HCT116 (cell line): ENCODE data around the gene TMUB1. TPM values are rescaled to one million over a fixed set of nuclear protein-coding genes. Genes with fewer than 3 reads are reported as not detected.

ENCODE experiments used
- ATAC-seq: fragments of 200-7000 bp; cut with Tn5 transposase; 2 replicates; pipeline ENCODE4 v1.9.1; 2020; ENCODE audit warnings: mild to moderate bottlenecking, moderate library complexity
- BruUV-seq: library from RNA; stranded (reverse); fragments of 400-500 nt; replicated peaks from 2 replicates; lab custom pipeline; 2021; lab: Mats Ljungman, UMichigan
- CTCF ChIA-PET: fragments of 300-600 bp; sonication (Branson Sonifier 250); formaldehyde crosslinking; loops from one replicate; lab custom pipeline; 2021; ENCODE audit warnings: antibody characterized with exemption; lab: Charles Lee
- POLR2A ChIA-PET: fragments of 300-600, 350-600 bp; sonication (Branson Sonifier 250); formaldehyde crosslinking; loops from one replicate; lab custom pipeline; 2021; ENCODE audit warnings: antibody characterized with exemption; lab: Charles Lee
- RAD21 ChIA-PET, 2 experiments: fragments of 300-600 bp; sonication (Branson Sonifier 250); formaldehyde crosslinking; loops; one replicate each; lab custom pipeline; 2023; ENCODE audit warnings: low total read pairs in 2 of 2; ENCODE audit not compliant: uncharacterized antibody in 2 of 2, unreplicated experiment in 2 of 2, low non-redundant PET in 1 of 2; lab: Charles Lee
- DNase-seq: peaks from one replicate; pipeline ENCODE4 v3.0.0-alpha.2; 2010; ENCODE audit warnings: low read depth, low spot score
- H2AFZ ChIP-seq: fragments of 200-600 bp; shearing (Covaris generic), sonication (generic); 2 replicates; pipeline ENCODE4 v1.6.1; 2017; ENCODE audit warnings: low read depth, mixed run types, mixed read lengths, antibody characterized with exemption, low read length; ENCODE audit not compliant: poor library complexity, severe bottlenecking
- H3K27ac ChIP-seq: 2 replicates; pipeline ENCODE4 v1.5.1; 2012; ENCODE audit warnings: low read depth, low read length
- H3K27me3 ChIP-seq: fragments of 200-600 bp; sonication (generic); 2 replicates; pipeline ENCODE4 v1.6.1; 2016; ENCODE audit warnings: mixed run types, low read length, mixed read lengths; ENCODE audit not compliant: insufficient read depth
- H3K36me3 ChIP-seq, 2 experiments: fragments of 200-500 bp in 1 of 2; fragments of 200-600 bp in 1 of 2; sonication (Bioruptor generic) in 1 of 2; sonication (generic) in 1 of 2; 2 replicates each; pipeline versions ENCODE4 v1.5.1 to v1.6.1; 2014 to 2016; ENCODE audit warnings: low read length in 2 of 2, inconsistent platforms in 1 of 2, mixed read lengths in 1 of 2, mixed run types in 1 of 2; ENCODE audit not compliant: insufficient read depth in 2 of 2, control insufficient read depth in 1 of 2
- H3K4me1 ChIP-seq, 2 experiments: fragments of 200-600 bp in 1 of 2; sonication (generic) in 1 of 2; 2 replicates each; pipeline versions ENCODE4 v1.5.1 to v1.6.1; 2012 to 2017; ENCODE audit warnings: low read length in 2 of 2, inconsistent platforms in 1 of 2, mild to moderate bottlenecking in 1 of 2, mixed read lengths in 1 of 2, mixed run types in 1 of 2, moderate library complexity in 1 of 2; ENCODE audit not compliant: insufficient read depth in 2 of 2, control insufficient read depth in 1 of 2
- H3K4me2 ChIP-seq: fragments of 200-600 bp; sonication (generic); 2 replicates; pipeline ENCODE4 v1.6.1; 2017; ENCODE audit warnings: mixed run types, low read length, mixed read lengths
- H3K4me3 ChIP-seq, 2 experiments: fragments of 200-600 bp in 1 of 2; sonication (generic) in 1 of 2; replicated peaks in 1 of 2; 2 replicates each; pipeline ENCODE4 v1.5.1; 2011 to 2016; ENCODE audit warnings: low read length in 2 of 2, control low read depth in 1 of 2, low read depth in 1 of 2, mild to moderate bottlenecking in 1 of 2, mixed read lengths in 1 of 2, mixed run types in 1 of 2
- H3K79me2 ChIP-seq: fragments of 200-600 bp; sonication (generic); 2 replicates; pipeline ENCODE4 v1.6.1; 2017; ENCODE audit warnings: mild to moderate bottlenecking, mixed run types, low read length, moderate library complexity, mixed read lengths; ENCODE audit not compliant: insufficient read depth
- H3K9ac ChIP-seq: fragments of 200-600 bp; sonication (generic); 2 replicates; pipeline ENCODE4 v1.6.1; 2016; ENCODE audit warnings: low read length, mixed read lengths
- H3K9me2 ChIP-seq: fragments of 200-600 bp; sonication (generic), shearing (Covaris generic); 2 replicates; pipeline ENCODE4 v1.6.1; 2017; ENCODE audit warnings: mixed run types, mild to moderate bottlenecking, moderate library complexity; ENCODE audit not compliant: insufficient read depth
- H3K9me3 ChIP-seq, 2 experiments: fragments of 200-500 bp in 1 of 2; fragments of 200-600 bp in 1 of 2; sonication (Bioruptor generic) in 1 of 2; sonication (generic) in 1 of 2; 2 replicates each; pipeline ENCODE4 v1.6.1; 2014 to 2017; ENCODE audit warnings: low read length in 2 of 2, mixed read lengths in 2 of 2, inconsistent platforms in 1 of 2, low read depth in 1 of 2, mild to moderate bottlenecking in 1 of 2, mixed run types in 1 of 2, moderate library complexity in 1 of 2; ENCODE audit not compliant: control insufficient read depth in 1 of 2, insufficient read depth in 1 of 2
- H4K20me1 ChIP-seq: fragments of 200-600 bp; sonication (generic), shearing (Covaris generic); 2 replicates; pipeline ENCODE4 v1.6.1; 2017; ENCODE audit warnings: mixed run types, mild to moderate bottlenecking, moderate library complexity; ENCODE audit not compliant: insufficient read depth
- CTCF ChIP-seq, 3 experiments: fragments of 200-600 bp in 1 of 3; sonication (generic) in 1 of 3; IDR thresholded peaks in 2 of 3; conservative IDR thresholded peaks in 1 of 3; 2 replicates each; pipeline ENCODE4 v1.5.1; 2012 to 2017; ENCODE audit warnings: low read depth in 2 of 3, low read length in 2 of 3, antibody characterized with exemption in 1 of 3, borderline replicate concordance in 1 of 3, control low read depth in 1 of 3, mild to moderate bottlenecking in 1 of 3, mixed read lengths in 1 of 3, mixed run types in 1 of 3, moderate library complexity in 1 of 3; ENCODE audit not compliant: insufficient read depth in 1 of 3
- EGR1 ChIP-seq: IDR thresholded peaks from 2 replicates; pipeline ENCODE4 v1.6.1; 2012; ENCODE audit warnings: low read depth
- ELF1 ChIP-seq: IDR thresholded peaks from 2 replicates; pipeline ENCODE4 v1.6.1; 2012; ENCODE audit warnings: low read depth, borderline replicate concordance
- EZH2 ChIP-seq: fragments of 200-600 bp; sonication (generic); IDR thresholded peaks from 2 replicates; pipeline ENCODE4 v1.6.1; 2017; ENCODE audit warnings: antibody characterized with exemption, mixed run types
- EZH2phosphoT487 ChIP-seq: fragments of 200-600 bp; IDR thresholded peaks from 2 replicates; pipeline ENCODE4 v1.6.1; 2018; ENCODE audit warnings: antibody characterized with exemption, borderline replicate concordance
- FOSL1 ChIP-seq: IDR thresholded peaks from 2 replicates; pipeline ENCODE4 v1.6.1; 2012; ENCODE audit warnings: low read depth
- JUND ChIP-seq: IDR thresholded peaks from 2 replicates; pipeline ENCODE4 v1.6.1; 2012
- POLR2AphosphoS5 ChIP-seq: IDR thresholded peaks from 2 replicates; pipeline ENCODE4 v1.6.1; 2011; ENCODE audit warnings: mild to moderate bottlenecking, low read depth, low read length, moderate library complexity
- REST ChIP-seq: IDR thresholded peaks from 2 replicates; pipeline ENCODE4 v1.6.1; 2012; ENCODE audit warnings: low read depth
- SP1 ChIP-seq: IDR thresholded peaks from 2 replicates; pipeline ENCODE4 v1.6.1; 2012; ENCODE audit warnings: low read depth
- TCF7L2 ChIP-seq: IDR thresholded peaks from 2 replicates; pipeline ENCODE4 v1.7.0; 2011; ENCODE audit warnings: borderline replicate concordance, inconsistent platforms; ENCODE audit not compliant: insufficient read depth, insufficient read length; ENCODE audit errors: extremely low read depth
- ZBTB33 ChIP-seq: IDR thresholded peaks from 2 replicates; pipeline ENCODE4 v1.6.1; 2011; ENCODE audit warnings: mild to moderate bottlenecking, low read length, moderate library complexity; ENCODE audit not compliant: insufficient replicate concordance; ENCODE audit errors: extremely low read depth
- ZNF274 ChIP-seq: fragments of 200-500 bp; sonication (Bioruptor generic); IDR thresholded peaks from 2 replicates; pipeline ENCODE4 v1.6.1; 2014; ENCODE audit warnings: mild to moderate bottlenecking, low read depth, low read length, inconsistent platforms
- intact Hi-C: fragments of 100-400 bp; cut with micrococcal nuclease; formaldehyde crosslinking; loops from 2 replicates; pipeline ENCODE4 v1.10.0; 2022
- total RNA-seq: library from RNA; stranded (reverse); gene quantifications from one replicate; pipeline ENCODE4 v1.2.1, GENCODE V29; 2021; ENCODE audit not compliant: unreplicated experiment

Gene TMUB1
- total RNA-seq, 1 experiment from 2014 or later, result 75.8 TPM

- TF ChIP-seq ZBTB33, result no peak
- TF ChIP-seq FOSL1, result no peak
- TF ChIP-seq SP1, result no peak
- no peak for TF ChIP-seq TCF7L2
Measured at GRCh38 chr7:151071032-151071866, 12.0 kb downstream of the TMUB1 start (continued).

GRCh38 chr7:151070574-151070960, 12.7 kb downstream of the TMUB1 start:
- Histone ChIP-seq H4K20me1 (no peaks in the 10 kb centered on the region), H3K4me3 (no peak overlapping the region), H3K9me3 (no peaks in the 10 kb centered on the region), H3K9me2 (no peaks in the 10 kb centered on the region), H2AFZ (no peak overlapping the region), H3K27ac (no peak overlapping the region), H3K79me2 (peaks cover 23% of the 10 kb centered on the region; the same call in 1 of the 2 replicates), H3K9ac (no peak overlapping the region), H3K4me2 (no peak overlapping the region), H3K36me3 (peaks cover 54 to 57% of the 10 kb centered on the region in 2 experiments; a peak in 3 of 4 replicates), H3K4me1 (no peaks in the 10 kb centered on the region), H3K27me3 (no peaks in the 10 kb centered on the region)
- RAD21 ChIA-PET, result no interaction called here
- CTCF ChIA-PET, result no interaction called here
- DNase-seq (no peak), ATAC-seq (no peak)
- no TSS peak for BruUV-seq
- intact Hi-C loops, result no loop called here
- POLR2A ChIA-PET, result no interaction called here
- TF ChIP-seq JUND (no peak), ZBTB33 (no peak), ELF1 (no peak), CTCF (IDR thresholded peaks at IDR 0.05 in 2 of 3, conservative IDR thresholded peaks at IDR 0.05 in 1 of 3; ENCODE audit: borderline replicate concordance in 1 of 3, insufficient read depth in 1 of 3, low read depth in 2 of 3, low read length in 2 of 3) (no peak), REST (no peak), EZH2 (no peak), SP1 (no peak), POLR2AphosphoS5 (no peak), ZNF274 (no peak), EGR1 (no peak), EZH2phosphoT487 (no peak), TCF7L2 (no peak)
